Upper lobe of left lung (tissue), 4 donors: ENCODE measurements around the gene MAK.
"Not testable (repeated sequence)": the region's sequence is repeated elsewhere in the genome, so short reads cannot be mapped to it uniquely, and the experiment has no call there.

Experiments used
- EP300 ChIP-seq, 4 donors: sonication (generic); formaldehyde crosslinking; IDR thresholded peaks; one replicate each; pipeline ENCODE4 v1.5.1; 2017; ENCODE audit warnings: antibody characterized with exemption in 4 of 4, control low read depth in 2 of 4
- TF ChIP-seq, protein P1 (sequence below), 6 experiments: fragments of 450-650 bp in 4 of 6; fragments of 200-600 bp in 2 of 6; sonication (generic) in 2 of 6; IDR thresholded peaks; one replicate each; pipeline ENCODE4 v1.5.1; 2016 to 2019; ENCODE audit warnings: antibody characterized with exemption in 6 of 6

DNA sequence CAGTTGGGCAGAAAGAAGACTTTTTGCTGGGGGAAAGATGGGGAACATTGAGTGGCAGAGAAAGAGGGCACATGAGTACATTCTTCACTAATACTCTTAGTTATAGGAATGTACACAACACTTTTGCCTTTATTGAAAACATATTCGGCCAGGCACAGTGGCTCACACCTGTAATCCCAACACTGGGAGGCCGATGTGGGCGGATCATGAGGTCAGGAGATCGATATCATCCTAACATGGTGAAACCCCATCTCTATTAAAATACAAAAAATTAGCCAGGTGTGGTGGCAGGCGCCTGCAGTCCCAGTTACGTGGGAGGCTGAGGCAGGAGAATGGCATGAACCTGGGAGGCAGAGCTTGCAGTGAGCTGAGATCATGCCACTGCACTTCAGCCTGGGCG, 24.7 kb upstream of the MAK start:
- not testable (repeated sequence) for TF ChIP-seq EP300 (IDR thresholded peaks at IDR 0.05)
- TF ChIP-seq, protein P1, sequence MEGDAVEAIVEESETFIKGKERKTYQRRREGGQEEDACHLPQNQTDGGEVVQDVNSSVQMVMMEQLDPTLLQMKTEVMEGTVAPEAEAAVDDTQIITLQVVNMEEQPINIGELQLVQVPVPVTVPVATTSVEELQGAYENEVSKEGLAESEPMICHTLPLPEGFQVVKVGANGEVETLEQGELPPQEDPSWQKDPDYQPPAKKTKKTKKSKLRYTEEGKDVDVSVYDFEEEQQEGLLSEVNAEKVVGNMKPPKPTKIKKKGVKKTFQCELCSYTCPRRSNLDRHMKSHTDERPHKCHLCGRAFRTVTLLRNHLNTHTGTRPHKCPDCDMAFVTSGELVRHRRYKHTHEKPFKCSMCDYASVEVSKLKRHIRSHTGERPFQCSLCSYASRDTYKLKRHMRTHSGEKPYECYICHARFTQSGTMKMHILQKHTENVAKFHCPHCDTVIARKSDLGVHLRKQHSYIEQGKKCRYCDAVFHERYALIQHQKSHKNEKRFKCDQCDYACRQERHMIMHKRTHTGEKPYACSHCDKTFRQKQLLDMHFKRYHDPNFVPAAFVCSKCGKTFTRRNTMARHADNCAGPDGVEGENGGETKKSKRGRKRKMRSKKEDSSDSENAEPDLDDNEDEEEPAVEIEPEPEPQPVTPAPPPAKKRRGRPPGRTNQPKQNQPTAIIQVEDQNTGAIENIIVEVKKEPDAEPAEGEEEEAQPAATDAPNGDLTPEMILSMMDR (IDR thresholded peaks at IDR 0.05), result not testable (repeated sequence)
